ENCODE measurements around the gene SDHC. TPM values are rescaled to one million over a fixed set of nuclear protein-coding genes. Genes with fewer than 3 reads are reported as not detected.

The SDHC gene
- total and polyA plus RNA-seq, 4 donors: 44.3 to 247 (median 96.7) TPM

DNA sequence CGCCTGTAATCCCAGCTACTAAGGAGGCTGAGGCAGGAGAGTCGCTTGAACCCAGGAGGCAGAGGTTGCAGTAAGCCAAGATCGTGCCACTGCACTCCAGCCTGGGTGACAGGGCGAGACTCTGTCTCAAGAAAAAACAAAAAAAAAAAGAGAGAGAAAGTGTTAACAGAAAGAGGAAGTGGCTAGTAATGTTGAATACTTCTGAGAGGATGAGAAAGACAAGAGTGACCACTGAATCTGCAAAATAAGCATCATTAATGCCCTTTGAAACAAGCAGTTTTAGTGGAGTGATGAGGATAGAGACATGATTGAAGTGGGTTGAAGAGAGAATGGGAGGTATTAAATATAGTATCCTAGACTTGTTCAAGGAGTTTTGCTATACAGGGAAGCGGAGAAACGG, 16.1 kb upstream of the SDHC start:
- no peak for DNase-seq (ENCODE audit: low spot score)
- Histone ChIP-seq H3K27me3 (ENCODE audit: control insufficient read depth in 4 of 4, insufficient read depth in 4 of 4, low read length in 3 of 4) (no peaks in the 10 kb centered on the region), H3K4me1 (ENCODE audit: control insufficient read depth in 4 of 4, insufficient read depth in 4 of 4, low read length in 3 of 4) (no peaks in the 10 kb centered on the region), H3K36me3 (ENCODE audit: control insufficient read depth in 4 of 4, insufficient read depth in 3 of 4, low read depth in 1 of 4, low read length in 3 of 4) (peaks cover 0 to 2% (median 0%) of the 10 kb centered on the region in 4 donors), H3K9ac (ENCODE audit: low read depth in 1 of 2, low read length in 2 of 2) (no peak overlapping the region), H3K27ac (ENCODE audit: low read depth in 1 of 2, low read length in 2 of 2) (no peak overlapping the region), H3K4me3 (ENCODE audit: low read depth in 1 of 3, low read length in 3 of 3) (no peak overlapping the region), H3K9me3 (ENCODE audit: control insufficient read depth in 4 of 4, low read length in 3 of 4) (no peaks in the 10 kb centered on the region)
- TF ChIP-seq NR2F2 (IDR thresholded peaks at IDR 0.05) (no peak), HNF4G (IDR thresholded peaks at IDR 0.05) (no peak), SP1 (IDR thresholded peaks at IDR 0.05) (no peak), YY1 (IDR thresholded peaks at IDR 0.05) (no peak), HNF4A (conservative IDR thresholded peaks at IDR 0.05) (no peak), EGR1 (IDR thresholded peaks at IDR 0.05; ENCODE audit: low read depth in 2 of 2) (no peak), FOXA2 (IDR thresholded peaks at IDR 0.05) (no peak), FOXA1 (IDR thresholded peaks at IDR 0.05) (no peak), RXRA (IDR thresholded peaks at IDR 0.05) (no peak), RAD21 (IDR thresholded peaks at IDR 0.05) (no peak)
- TF ChIP-seq, protein P1, sequence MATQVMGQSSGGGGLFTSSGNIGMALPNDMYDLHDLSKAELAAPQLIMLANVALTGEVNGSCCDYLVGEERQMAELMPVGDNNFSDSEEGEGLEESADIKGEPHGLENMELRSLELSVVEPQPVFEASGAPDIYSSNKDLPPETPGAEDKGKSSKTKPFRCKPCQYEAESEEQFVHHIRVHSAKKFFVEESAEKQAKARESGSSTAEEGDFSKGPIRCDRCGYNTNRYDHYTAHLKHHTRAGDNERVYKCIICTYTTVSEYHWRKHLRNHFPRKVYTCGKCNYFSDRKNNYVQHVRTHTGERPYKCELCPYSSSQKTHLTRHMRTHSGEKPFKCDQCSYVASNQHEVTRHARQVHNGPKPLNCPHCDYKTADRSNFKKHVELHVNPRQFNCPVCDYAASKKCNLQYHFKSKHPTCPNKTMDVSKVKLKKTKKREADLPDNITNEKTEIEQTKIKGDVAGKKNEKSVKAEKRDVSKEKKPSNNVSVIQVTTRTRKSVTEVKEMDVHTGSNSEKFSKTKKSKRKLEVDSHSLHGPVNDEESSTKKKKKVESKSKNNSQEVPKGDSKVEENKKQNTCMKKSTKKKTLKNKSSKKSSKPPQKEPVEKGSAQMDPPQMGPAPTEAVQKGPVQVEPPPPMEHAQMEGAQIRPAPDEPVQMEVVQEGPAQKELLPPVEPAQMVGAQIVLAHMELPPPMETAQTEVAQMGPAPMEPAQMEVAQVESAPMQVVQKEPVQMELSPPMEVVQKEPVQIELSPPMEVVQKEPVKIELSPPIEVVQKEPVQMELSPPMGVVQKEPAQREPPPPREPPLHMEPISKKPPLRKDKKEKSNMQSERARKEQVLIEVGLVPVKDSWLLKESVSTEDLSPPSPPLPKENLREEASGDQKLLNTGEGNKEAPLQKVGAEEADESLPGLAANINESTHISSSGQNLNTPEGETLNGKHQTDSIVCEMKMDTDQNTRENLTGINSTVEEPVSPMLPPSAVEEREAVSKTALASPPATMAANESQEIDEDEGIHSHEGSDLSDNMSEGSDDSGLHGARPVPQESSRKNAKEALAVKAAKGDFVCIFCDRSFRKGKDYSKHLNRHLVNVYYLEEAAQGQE (IDR thresholded peaks at IDR 0.05): no peak
- TF ChIP-seq, protein P2, sequence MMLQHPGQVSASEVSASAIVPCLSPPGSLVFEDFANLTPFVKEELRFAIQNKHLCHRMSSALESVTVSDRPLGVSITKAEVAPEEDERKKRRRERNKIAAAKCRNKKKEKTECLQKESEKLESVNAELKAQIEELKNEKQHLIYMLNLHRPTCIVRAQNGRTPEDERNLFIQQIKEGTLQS (IDR thresholded peaks at IDR 0.05): no peak
- 89% methylated on average over 6 of the region's 6 CpGs for WGBS

DNA sequence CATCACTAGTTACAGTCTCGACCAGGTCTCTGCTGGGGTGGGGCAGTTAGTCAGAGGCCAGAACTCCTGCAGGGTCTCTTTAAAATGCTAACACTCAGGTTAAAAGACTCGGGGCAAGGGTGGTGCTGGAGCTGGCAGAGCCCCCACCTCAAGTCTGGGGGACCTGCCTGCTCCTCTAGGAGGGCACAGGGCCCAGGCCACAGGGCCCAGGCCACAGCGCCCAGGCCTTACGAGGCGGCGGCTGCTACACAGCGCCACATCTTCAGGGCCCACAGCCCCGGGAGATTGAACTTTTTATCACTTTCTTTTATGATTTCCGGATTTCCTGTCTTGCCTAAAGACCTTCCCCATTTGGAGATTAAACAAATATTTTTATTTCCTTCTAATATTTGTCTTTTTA, 14.8 kb upstream of the SDHC start:
- TF ChIP-seq FOXA2 (IDR thresholded peaks at IDR 0.05) (no peak), YY1 (IDR thresholded peaks at IDR 0.05) (no peak)
- Histone ChIP-seq H3K4me3 (ENCODE audit: low read depth in 1 of 3, low read length in 3 of 3) (no peak overlapping the region), H3K27me3 (ENCODE audit: control insufficient read depth in 4 of 4, insufficient read depth in 4 of 4, low read length in 3 of 4) (no peaks in the 10 kb centered on the region), H3K9me3 (ENCODE audit: control insufficient read depth in 4 of 4, low read length in 3 of 4) (no peaks in the 10 kb centered on the region), H3K4me1 (ENCODE audit: control insufficient read depth in 4 of 4, insufficient read depth in 4 of 4, low read length in 3 of 4) (peaks cover 0 to 2% (median under 1%) of the 10 kb centered on the region in 4 donors), H3K36me3 (ENCODE audit: control insufficient read depth in 4 of 4, insufficient read depth in 3 of 4, low read depth in 1 of 4, low read length in 3 of 4) (peaks cover 0 to 2% (median 0%) of the 10 kb centered on the region in 4 donors), H3K9ac (ENCODE audit: low read depth in 1 of 2, low read length in 2 of 2) (no peak overlapping the region), H3K27ac (ENCODE audit: low read depth in 1 of 2, low read length in 2 of 2) (no peak overlapping the region)
- DNase-seq (ENCODE audit: low spot score): no peak
- 72% methylated on average over 9 of the region's 9 CpGs for WGBS

DNA sequence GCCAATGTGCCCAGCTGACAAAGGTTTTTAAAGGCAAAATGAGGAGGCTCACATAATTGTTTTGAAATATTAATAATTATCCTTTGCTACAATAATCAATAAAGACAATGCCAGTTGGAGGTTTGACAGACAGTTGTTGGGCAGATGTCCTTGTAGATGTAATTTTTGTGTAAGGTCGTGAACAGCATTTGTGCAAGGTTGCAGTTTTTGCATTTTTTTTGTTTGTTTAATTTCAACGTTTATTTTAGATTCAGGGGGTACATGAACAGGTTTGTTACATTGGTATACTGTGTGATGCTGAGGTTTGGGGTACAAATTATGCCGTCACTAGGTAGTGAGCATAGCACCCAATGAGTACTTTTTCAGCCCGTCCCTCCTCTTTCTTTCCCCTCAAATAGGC, 13.7 kb upstream of the SDHC start:
- no peak for TF ChIP-seq YY1 (IDR thresholded peaks at IDR 0.05)
- TF ChIP-seq, protein P1 (IDR thresholded peaks at IDR 0.05): no peak
- TF ChIP-seq, protein P3, sequence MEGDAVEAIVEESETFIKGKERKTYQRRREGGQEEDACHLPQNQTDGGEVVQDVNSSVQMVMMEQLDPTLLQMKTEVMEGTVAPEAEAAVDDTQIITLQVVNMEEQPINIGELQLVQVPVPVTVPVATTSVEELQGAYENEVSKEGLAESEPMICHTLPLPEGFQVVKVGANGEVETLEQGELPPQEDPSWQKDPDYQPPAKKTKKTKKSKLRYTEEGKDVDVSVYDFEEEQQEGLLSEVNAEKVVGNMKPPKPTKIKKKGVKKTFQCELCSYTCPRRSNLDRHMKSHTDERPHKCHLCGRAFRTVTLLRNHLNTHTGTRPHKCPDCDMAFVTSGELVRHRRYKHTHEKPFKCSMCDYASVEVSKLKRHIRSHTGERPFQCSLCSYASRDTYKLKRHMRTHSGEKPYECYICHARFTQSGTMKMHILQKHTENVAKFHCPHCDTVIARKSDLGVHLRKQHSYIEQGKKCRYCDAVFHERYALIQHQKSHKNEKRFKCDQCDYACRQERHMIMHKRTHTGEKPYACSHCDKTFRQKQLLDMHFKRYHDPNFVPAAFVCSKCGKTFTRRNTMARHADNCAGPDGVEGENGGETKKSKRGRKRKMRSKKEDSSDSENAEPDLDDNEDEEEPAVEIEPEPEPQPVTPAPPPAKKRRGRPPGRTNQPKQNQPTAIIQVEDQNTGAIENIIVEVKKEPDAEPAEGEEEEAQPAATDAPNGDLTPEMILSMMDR (IDR thresholded peaks at IDR 0.05; ENCODE audit: low read depth, low read length, missing input control): no peak
- TF ChIP-seq, protein P4, sequence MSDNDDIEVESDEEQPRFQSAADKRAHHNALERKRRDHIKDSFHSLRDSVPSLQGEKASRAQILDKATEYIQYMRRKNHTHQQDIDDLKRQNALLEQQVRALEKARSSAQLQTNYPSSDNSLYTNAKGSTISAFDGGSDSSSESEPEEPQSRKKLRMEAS (IDR thresholded peaks at IDR 0.05): no peak
- no peak for TF ChIP-seq HNF4G (IDR thresholded peaks at IDR 0.05)
- TF ChIP-seq, protein P2 (IDR thresholded peaks at IDR 0.05): no peak
- no peak for TF ChIP-seq SP1 (IDR thresholded peaks at IDR 0.05)
- TF ChIP-seq HNF4A (conservative IDR thresholded peaks at IDR 0.05): no peak
- TF ChIP-seq, protein P5, sequence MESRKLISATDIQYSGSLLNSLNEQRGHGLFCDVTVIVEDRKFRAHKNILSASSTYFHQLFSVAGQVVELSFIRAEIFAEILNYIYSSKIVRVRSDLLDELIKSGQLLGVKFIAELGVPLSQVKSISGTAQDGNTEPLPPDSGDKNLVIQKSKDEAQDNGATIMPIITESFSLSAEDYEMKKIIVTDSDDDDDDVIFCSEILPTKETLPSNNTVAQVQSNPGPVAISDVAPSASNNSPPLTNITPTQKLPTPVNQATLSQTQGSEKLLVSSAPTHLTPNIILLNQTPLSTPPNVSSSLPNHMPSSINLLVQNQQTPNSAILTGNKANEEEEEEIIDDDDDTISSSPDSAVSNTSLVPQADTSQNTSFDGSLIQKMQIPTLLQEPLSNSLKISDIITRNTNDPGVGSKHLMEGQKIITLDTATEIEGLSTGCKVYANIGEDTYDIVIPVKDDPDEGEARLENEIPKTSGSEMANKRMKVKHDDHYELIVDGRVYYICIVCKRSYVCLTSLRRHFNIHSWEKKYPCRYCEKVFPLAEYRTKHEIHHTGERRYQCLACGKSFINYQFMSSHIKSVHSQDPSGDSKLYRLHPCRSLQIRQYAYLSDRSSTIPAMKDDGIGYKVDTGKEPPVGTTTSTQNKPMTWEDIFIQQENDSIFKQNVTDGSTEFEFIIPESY (IDR thresholded peaks at IDR 0.05): no peak
- Histone ChIP-seq H3K9ac (ENCODE audit: low read depth in 1 of 2, low read length in 2 of 2) (no peak overlapping the region), H3K27ac (ENCODE audit: low read depth in 1 of 2, low read length in 2 of 2) (no peak overlapping the region), H3K4me3 (ENCODE audit: low read depth in 1 of 3, low read length in 3 of 3) (no peak overlapping the region), H3K9me3 (ENCODE audit: control insufficient read depth in 4 of 4, low read length in 3 of 4) (no peaks in the 10 kb centered on the region), H3K36me3 (ENCODE audit: control insufficient read depth in 4 of 4, insufficient read depth in 3 of 4, low read depth in 1 of 4, low read length in 3 of 4) (peaks cover 0 to 2% (median 0%) of the 10 kb centered on the region in 4 donors), H3K27me3 (ENCODE audit: control insufficient read depth in 4 of 4, insufficient read depth in 4 of 4, low read length in 3 of 4) (no peaks in the 10 kb centered on the region), H3K4me1 (ENCODE audit: control insufficient read depth in 4 of 4, insufficient read depth in 4 of 4, low read length in 3 of 4) (peaks cover 6 to 12% (median 9%) of the 10 kb centered on the region in 4 donors)
- no peak for DNase-seq (ENCODE audit: low spot score)
- 88% methylated on average over 4 of the region's 4 CpGs for WGBS

Measured in liver (tissue), 9 donors.